Endodermal cell (in vitro differentiated cells): ENCODE results near the gene ADAMTS12. TPM values are rescaled to one million over a fixed set of nuclear protein-coding genes. Genes with fewer than 3 reads are reported as not detected.

Experiments
- DNase-seq: peaks from one replicate; pipeline ENCODE4 v3.0.0-alpha.2; 2017
- H3K27ac ChIP-seq: 2 replicates; pipeline ENCODE4 v1.5.1; 2013; ENCODE audit warnings: mild to moderate bottlenecking, low read depth, low read length, moderate library complexity
- H3K27me3 ChIP-seq: 2 replicates; pipeline ENCODE4 v1.6.1; 2013; ENCODE audit warnings: mild to moderate bottlenecking, low read length, moderate library complexity; ENCODE audit not compliant: insufficient read depth, control insufficient read depth, poor library complexity, severe bottlenecking
- H3K36me3 ChIP-seq: 2 replicates; pipeline ENCODE4 v1.7.0; 2013; ENCODE audit warnings: mild to moderate bottlenecking, low read length, moderate library complexity; ENCODE audit not compliant: control insufficient read depth, insufficient read depth
- H3K4me1 ChIP-seq: one replicate; pipeline ENCODE4 v1.7.0; 2013; ENCODE audit warnings: low read length; ENCODE audit not compliant: control insufficient read depth, insufficient read depth
- H3K4me3 ChIP-seq: 2 replicates; pipeline ENCODE4 v1.5.1; 2013; ENCODE audit warnings: mild to moderate bottlenecking, low read length, moderate library complexity
- H3K9ac ChIP-seq: 2 replicates; pipeline ENCODE4 v1.6.1; 2013; ENCODE audit warnings: mild to moderate bottlenecking, low read length, moderate library complexity; ENCODE audit not compliant: poor library complexity, severe bottlenecking; ENCODE audit errors: extremely low read depth
- H3K9me3 ChIP-seq: 2 replicates; pipeline ENCODE4 v1.6.1; 2013; ENCODE audit warnings: mild to moderate bottlenecking, low read length, moderate library complexity; ENCODE audit not compliant: control insufficient read depth
- H3K27ac Mint-ChIP-seq: 2 replicates; pipeline ENCODE4 v1.8.0; 2020; ENCODE audit warnings: mixed read lengths
- H3K27me3 Mint-ChIP-seq: 2 replicates; pipeline ENCODE4 v1.8.0; 2021; ENCODE audit warnings: mild to moderate bottlenecking, mixed read lengths; ENCODE audit not compliant: insufficient read depth
- H3K36me3 Mint-ChIP-seq: 2 replicates; pipeline ENCODE4 v1.8.0; 2020; ENCODE audit warnings: low read depth, mixed read lengths
- H3K4me1 Mint-ChIP-seq: 2 replicates; pipeline ENCODE4 v1.8.0; 2020; ENCODE audit warnings: mixed read lengths
- H3K4me3 Mint-ChIP-seq: 2 replicates; pipeline ENCODE4 v1.8.0; 2020; ENCODE audit warnings: mild to moderate bottlenecking, moderate library complexity, mixed read lengths
- H3K9me3 Mint-ChIP-seq: 2 replicates; pipeline ENCODE4 v1.8.0; 2020; ENCODE audit warnings: mild to moderate bottlenecking, mixed read lengths
- CTCF ChIP-seq: fragments of 200-600 bp; sonication (generic); conservative IDR thresholded peaks from 2 replicates; pipeline ENCODE4 v1.5.0; 2021; ENCODE audit warnings: antibody characterized with exemption, mild to moderate bottlenecking
- WGBS, 2 experiments: methylation state at CpG; one replicate each; pipeline versions ENCODE4 v1.1.5 to v1.1.7; 2013; ENCODE audit warnings: missing lambda C conversion rate in 2 of 2, mixed read lengths in 1 of 2; ENCODE audit not compliant: insufficient coverage in 1 of 2, insufficient read length in 1 of 2; 5-methylcytosine and 5-hydroxymethylcytosine counted together
- total RNA-seq, 2 donors: library from RNA; stranded (reverse); fragmentation: NEBNext Ultra II Directional in 1 of 2; extraction: Animal tissue kit (Norgen Biotek cat#: 25700) in 1 of 2; gene quantifications; 2 replicates in 1 of 2; 3 replicates in 1 of 2; pipeline ENCODE4 v1.2.1, GENCODE V29; 2021

Gene ADAMTS12
- total RNA-seq, 2 donors from 2014 or later = 80.2 to 123 TPM

GRCh38 chr5:33852319-33852718 is 39.5 kb downstream of the ADAMTS12 start:
- peaks cover 31% of the 10 kb centered on the region for H3K4me1 ChIP-seq
- no peak for TF ChIP-seq CTCF
- H3K27ac ChIP-seq = no peak overlapping the region
- H3K9me3 ChIP-seq = no peaks in the 10 kb centered on the region
- DNase-seq = no peak
- WGBS, 2 experiments = 82 to 96% methylated on average over 4 to 5 of the region's 5 CpGs
- H3K27ac Mint-ChIP-seq = peak overlapping the region; percentile 14
- H3K9ac ChIP-seq = peak overlapping the region; percentile 8
- no peaks in the 10 kb centered on the region for H3K9me3 Mint-ChIP-seq
- H3K27me3 Mint-ChIP-seq = no peaks in the 10 kb centered on the region
- H3K4me1 Mint-ChIP-seq = peaks cover 59% of the 10 kb centered on the region
- no peaks in the 10 kb centered on the region for H3K27me3 ChIP-seq
- peak overlapping the region; percentile 5 for H3K4me3 Mint-ChIP-seq
- H3K36me3 ChIP-seq = no peaks in the 10 kb centered on the region
- H3K4me3 ChIP-seq = peak overlapping the region; percentile 43
- H3K36me3 Mint-ChIP-seq = peaks cover 26% of the 10 kb centered on the region

GRCh38 chr5:33850100-33850594 is 41.6 kb downstream of the ADAMTS12 start:
- H3K27me3 Mint-ChIP-seq = no peaks in the 10 kb centered on the region
- Histone ChIP-seq H3K9ac (no peak overlapping the region), H3K27me3 (no peaks in the 10 kb centered on the region), H3K9me3 (peaks cover 5% of the 10 kb centered on the region), H3K4me3 (no peak overlapping the region), H3K27ac (no peak overlapping the region), H3K36me3 (peaks cover 9% of the 10 kb centered on the region), H3K4me1 (peaks cover 31% of the 10 kb centered on the region)
- WGBS, 2 experiments = 89 to 94% methylated on average over 8 to 9 of the region's 9 CpGs
- no peak for TF ChIP-seq CTCF
- H3K9me3 Mint-ChIP-seq = peaks cover 6% of the 10 kb centered on the region
- DNase-seq = peak; percentile 62
- peaks cover 33% of the 10 kb centered on the region for H3K36me3 Mint-ChIP-seq
- H3K4me1 Mint-ChIP-seq = peaks cover 49% of the 10 kb centered on the region
- H3K27ac Mint-ChIP-seq = peak overlapping the region; percentile 94
- no peak overlapping the region for H3K4me3 Mint-ChIP-seq

GRCh38 chr5:33848554-33848953 is 43.2 kb downstream of the ADAMTS12 start:
- Mint-ChIP-seq H3K9me3 (peaks cover 22% of the 10 kb centered on the region), H3K27me3 (no peaks in the 10 kb centered on the region), H3K27ac (no peak overlapping the region), H3K4me1 (peaks cover 36% of the 10 kb centered on the region), H3K36me3 (peaks cover 48% of the 10 kb centered on the region), H3K4me3 (no peak overlapping the region)
- Histone ChIP-seq H3K9ac (no peak overlapping the region), H3K4me3 (no peak overlapping the region), H3K36me3 (peaks cover 9% of the 10 kb centered on the region), H3K27ac (no peak overlapping the region), H3K9me3 (peaks cover 16% of the 10 kb centered on the region), H3K4me1 (peaks cover 20% of the 10 kb centered on the region), H3K27me3 (no peaks in the 10 kb centered on the region)
- TF ChIP-seq CTCF = no peak
- no CpG with 5 or more reads among the region's 2 CpGs for WGBS, 2 experiments
- no peak for DNase-seq
